T-helper 2 cell treated with Interferon-gamma antibody and Interleukin-4, amounts not matched to agents 5 μg/mL and 100 μg/mL, for 36 hours (primary cell): ENCODE measurements around the gene TSPYL4.
A peak's percentile ranks its signal among the peaks of the same experiment; 100 is the strongest.
"Not testable (repeated sequence)": the region's sequence is repeated elsewhere in the genome, so short reads cannot be mapped to it uniquely, and the experiment has no call there.

ENCODE experiments used
- DNase-seq: peaks from one replicate; pipeline ENCODE4 v3.0.0; 2021; ENCODE audit warnings: low spot score
- H3K27ac Mint-ChIP-seq: one replicate; pipeline ENCODE4 v1.8.0; 2021; ENCODE audit warnings: mild to moderate bottlenecking, mixed read lengths
- H3K27me3 Mint-ChIP-seq: one replicate; pipeline ENCODE4 v1.8.0; 2021; ENCODE audit warnings: low read depth, mixed read lengths
- H3K36me3 Mint-ChIP-seq: one replicate; pipeline ENCODE4 v1.8.0; 2021; ENCODE audit warnings: low read depth, mixed read lengths
- H3K4me1 Mint-ChIP-seq: one replicate; pipeline ENCODE4 v1.8.0; 2021; ENCODE audit warnings: low read depth, mixed read lengths
- H3K4me3 Mint-ChIP-seq: one replicate; pipeline ENCODE4 v1.8.0; 2022; ENCODE audit warnings: mild to moderate bottlenecking, moderate library complexity, mixed read lengths
- H3K9me3 Mint-ChIP-seq: one replicate; pipeline ENCODE4 v1.8.0; 2021; ENCODE audit warnings: mixed read lengths

TSPYL4 gene

DNA sequence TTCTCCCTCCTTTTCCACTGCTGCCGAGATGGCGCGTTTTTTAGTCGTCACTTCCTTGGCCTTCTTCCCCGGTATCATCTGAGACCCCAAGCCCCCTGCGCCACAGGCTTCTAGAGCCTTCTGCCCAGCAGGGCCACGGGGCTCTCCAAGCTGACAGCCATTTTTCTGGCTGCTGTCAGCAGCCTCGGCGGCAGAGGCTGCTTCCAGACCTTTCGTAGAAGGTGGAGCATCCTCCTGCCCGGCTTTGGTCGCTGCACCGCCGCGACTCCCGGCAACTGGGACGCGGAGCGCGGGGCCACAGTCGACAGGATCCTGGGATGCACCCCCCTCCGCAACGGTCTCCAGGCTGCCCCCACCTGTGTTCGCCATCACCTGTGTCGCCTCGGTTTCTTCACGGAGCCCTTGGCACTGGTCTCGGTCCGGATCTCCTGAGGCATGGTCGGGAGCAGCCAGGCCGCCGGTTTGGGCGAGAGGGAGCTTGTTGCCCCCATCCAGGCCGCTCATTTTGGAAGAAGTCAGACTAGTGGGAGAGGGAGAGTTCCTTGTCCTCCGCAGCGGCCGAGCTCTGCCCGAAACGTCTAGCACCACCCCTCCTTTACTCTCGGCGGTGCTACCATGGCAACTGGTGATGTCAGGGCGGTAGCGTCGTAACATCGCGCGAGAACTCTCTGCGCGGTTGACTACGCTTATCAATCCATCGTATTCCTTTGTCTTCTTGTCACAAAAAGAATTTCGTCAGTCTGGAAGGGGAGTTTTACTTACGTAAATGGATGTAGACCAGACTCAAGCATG is at the start of gene TSPYL4:
TSPYL4 (minus strand) TSS at position 571 of the 792 bp plus-strand sequence; CDS start at position 504, 67 bp downstream.
- H3K9me3 Mint-ChIP-seq, result no peaks in the 10 kb centered on the region
- H3K4me1 Mint-ChIP-seq, result peaks cover 29% of the 10 kb centered on the region
- no peak within 1 kb of the TSS for H3K27ac Mint-ChIP-seq
- peaks cover 16% of the 10 kb centered on the region for H3K36me3 Mint-ChIP-seq
- peak; percentile 90 for DNase-seq
- no peak within 1 kb of the TSS for H3K4me3 Mint-ChIP-seq
- H3K27me3 Mint-ChIP-seq, result no peaks in the 10 kb centered on the region

DNA sequence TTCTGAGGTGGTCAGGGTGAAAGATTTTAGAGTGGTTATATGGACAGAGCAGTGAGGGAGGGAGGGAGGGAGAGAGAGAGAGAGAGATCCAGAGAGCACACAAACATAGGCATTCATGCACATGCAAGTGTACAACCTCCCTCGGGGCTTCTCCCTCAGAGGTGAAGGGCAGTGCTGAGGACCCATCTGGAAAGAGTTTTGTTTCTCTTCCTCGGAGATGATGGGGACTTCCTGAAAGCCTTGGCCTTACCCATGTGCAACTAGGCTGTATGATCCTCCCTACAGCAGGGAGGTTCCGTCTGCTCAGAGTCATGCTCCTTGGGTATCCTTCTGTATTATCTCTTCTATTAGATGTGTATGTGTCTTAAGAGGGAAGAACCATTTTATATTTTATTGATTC is 47.2 kb upstream of the TSPYL4 start:
- Mint-ChIP-seq H3K4me1 (no peaks in the 10 kb centered on the region), H3K4me3 (no peak overlapping the region), H3K27me3 (peaks cover 2% of the 10 kb centered on the region), H3K9me3 (peaks cover 8% of the 10 kb centered on the region), H3K36me3 (no peaks in the 10 kb centered on the region), H3K27ac (no peak overlapping the region)
- DNase-seq, result no peak

DNA sequence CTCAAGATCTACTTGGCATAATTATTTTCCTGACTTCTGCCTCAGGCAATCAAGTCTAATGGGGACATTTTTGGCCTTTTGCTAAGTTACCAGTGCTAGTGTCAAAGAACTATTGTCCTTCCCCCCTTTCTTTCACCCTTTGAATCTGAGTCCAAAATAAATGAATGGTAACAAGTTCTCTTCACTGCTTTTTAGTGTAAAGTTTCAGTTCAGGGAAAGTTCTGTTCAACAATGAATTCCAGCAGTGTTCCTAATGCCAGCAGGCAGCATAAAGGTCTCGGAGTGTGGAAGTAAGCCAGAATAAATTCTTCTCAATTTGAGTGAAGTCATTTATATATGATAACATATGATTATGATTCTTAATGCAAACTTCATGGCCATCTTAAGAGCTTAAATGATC is 46.7 kb upstream of the TSPYL4 start:
- Mint-ChIP-seq H3K36me3 (no peaks in the 10 kb centered on the region), H3K4me3 (no peak overlapping the region), H3K4me1 (no peaks in the 10 kb centered on the region), H3K27ac (no peak overlapping the region), H3K9me3 (peaks cover 8% of the 10 kb centered on the region), H3K27me3 (peaks cover 2% of the 10 kb centered on the region)
- DNase-seq, result no peak

DNA sequence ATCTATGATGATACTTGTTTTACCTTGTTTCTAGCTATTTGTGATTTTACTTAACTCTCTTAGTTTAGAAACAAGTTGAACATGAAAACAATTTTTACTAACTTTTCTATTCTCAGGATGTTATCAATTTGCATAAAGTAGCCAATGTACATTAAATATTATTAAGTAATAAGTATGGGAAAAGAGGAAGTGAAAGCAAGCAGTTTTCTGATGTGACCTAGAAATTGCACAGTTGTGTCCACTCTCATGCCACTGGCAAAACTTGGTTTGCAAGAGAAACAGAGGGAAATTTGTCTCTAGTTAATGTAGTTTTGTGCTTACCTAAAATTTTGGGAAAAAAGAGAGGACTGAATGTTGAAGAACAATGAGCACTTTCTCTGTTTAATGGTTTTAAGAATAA is 45.1 kb upstream of the TSPYL4 start:
- no peak overlapping the region for H3K4me3 Mint-ChIP-seq
- peaks cover 9% of the 10 kb centered on the region for H3K27me3 Mint-ChIP-seq
- no peaks in the 10 kb centered on the region for H3K4me1 Mint-ChIP-seq

DNA sequence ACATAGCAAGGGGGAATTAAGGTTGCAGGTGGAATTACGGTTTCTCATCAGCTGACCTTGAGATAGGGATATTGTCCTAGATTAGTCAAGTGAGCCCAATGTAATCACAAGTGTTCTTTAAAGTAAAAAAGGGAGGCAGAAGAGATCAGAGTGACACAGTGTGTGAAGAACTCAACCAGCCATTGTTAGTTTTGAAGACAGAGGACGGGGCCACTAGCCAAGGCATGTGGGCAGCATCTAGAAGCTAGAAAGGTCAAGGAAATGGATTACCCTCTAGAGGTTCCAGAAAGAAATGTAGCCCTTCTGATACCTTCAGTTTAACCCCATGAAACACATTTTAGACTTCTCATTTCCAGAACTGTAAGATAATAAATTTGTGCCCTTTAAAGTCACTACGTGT is 44.4 kb upstream of the TSPYL4 start:
- H3K4me1 Mint-ChIP-seq, result no peaks in the 10 kb centered on the region
- peaks cover 8% of the 10 kb centered on the region for H3K9me3 Mint-ChIP-seq
- no peak overlapping the region for H3K27ac Mint-ChIP-seq
- no peak overlapping the region for H3K4me3 Mint-ChIP-seq
- DNase-seq, result no peak
- no peaks in the 10 kb centered on the region for H3K36me3 Mint-ChIP-seq
- H3K27me3 Mint-ChIP-seq, result peaks cover 9% of the 10 kb centered on the region

More for the DNA sequence above, 45.1 kb upstream of the TSPYL4 start:
- H3K27ac Mint-ChIP-seq, result no peak overlapping the region
- H3K9me3 Mint-ChIP-seq, result peaks cover 8% of the 10 kb centered on the region
- no peaks in the 10 kb centered on the region for H3K36me3 Mint-ChIP-seq
- DNase-seq, result no peak

DNA sequence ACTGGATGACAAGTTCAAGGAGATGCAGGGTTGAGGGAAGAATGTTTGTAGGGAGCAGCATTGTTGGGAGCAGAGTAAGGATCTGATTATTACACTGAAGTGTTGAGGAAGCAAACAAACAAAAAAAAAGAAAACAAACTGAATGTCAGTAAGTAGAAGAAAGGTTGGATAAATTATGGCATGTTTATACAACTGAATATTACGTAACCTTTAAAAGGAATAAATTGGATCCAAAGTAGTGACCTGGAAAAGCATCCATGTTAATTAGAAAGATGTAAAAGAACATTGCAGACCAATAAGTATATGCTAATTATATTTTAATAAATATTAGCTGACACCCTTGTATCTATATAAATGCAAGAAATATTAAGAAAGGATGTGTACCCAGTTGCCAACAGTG is 38.7 kb upstream of the TSPYL4 start:
- Mint-ChIP-seq H3K9me3 (no peaks in the 10 kb centered on the region), H3K4me1 (no peaks in the 10 kb centered on the region), H3K36me3 (no peaks in the 10 kb centered on the region), H3K4me3 (no peak overlapping the region), H3K27ac (no peak overlapping the region), H3K27me3 (peaks cover 7% of the 10 kb centered on the region)
- DNase-seq, result no peak

DNA sequence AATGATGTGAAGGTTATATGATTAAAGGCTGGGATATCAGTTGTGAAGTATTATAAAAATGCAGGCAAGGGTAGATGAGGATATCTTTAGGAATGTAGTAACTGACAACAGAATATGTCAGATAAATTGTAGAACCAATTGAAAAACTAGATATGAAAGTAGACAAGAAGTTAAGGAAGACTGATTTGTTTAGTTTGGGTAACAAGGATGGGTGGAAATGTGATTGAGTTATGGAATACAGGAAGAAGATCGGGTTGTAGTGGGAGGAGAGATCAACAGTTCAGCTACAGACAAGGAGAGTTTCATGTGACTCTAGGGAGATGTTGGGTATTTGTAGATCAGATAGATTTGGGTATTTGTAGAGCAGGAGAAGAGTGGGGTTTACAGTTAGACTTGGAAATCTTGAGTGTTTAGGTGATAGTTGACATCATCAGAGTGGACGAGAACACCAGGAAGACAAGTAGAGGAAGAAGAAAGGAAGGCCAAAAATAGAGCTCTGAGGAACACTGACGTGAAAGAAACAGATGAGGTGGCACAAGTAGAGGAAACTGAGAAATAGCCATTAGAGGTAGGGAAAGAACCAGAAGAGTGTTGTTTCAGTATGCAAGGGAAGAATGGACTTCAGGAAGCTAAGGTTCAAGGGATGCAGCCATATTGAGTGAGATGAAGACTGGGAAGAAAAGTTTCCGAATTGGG is 38.0 kb upstream of the TSPYL4 start:
- DNase-seq, result no peak
- peaks cover 7% of the 10 kb centered on the region for H3K27me3 Mint-ChIP-seq
- H3K9me3 Mint-ChIP-seq, result no peaks in the 10 kb centered on the region
- no peak overlapping the region for H3K4me3 Mint-ChIP-seq
- H3K4me1 Mint-ChIP-seq, result no peaks in the 10 kb centered on the region
- no peak overlapping the region for H3K27ac Mint-ChIP-seq
- H3K36me3 Mint-ChIP-seq, result no peaks in the 10 kb centered on the region

DNA sequence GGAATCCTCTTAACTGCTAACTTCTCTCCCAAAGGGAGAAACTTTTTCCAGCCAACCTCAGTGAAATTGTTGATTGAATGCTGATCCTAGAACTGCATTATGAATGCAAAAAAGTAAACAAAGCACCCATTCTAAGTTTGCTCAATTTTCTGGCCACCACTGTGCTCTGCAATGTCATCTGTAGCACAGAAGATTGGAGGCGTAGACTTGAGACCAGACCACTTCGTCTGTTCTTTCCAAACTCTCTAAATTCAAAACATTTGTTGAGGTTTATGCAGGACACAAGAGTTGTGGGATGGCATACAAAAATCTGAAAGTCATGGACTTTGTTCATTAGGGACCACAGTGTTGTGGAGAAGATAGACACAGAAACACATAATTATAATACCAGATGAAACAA is 36.9 kb upstream of the TSPYL4 start:
- Mint-ChIP-seq H3K4me1 (no peaks in the 10 kb centered on the region), H3K4me3 (no peak overlapping the region), H3K36me3 (no peaks in the 10 kb centered on the region), H3K27me3 (peaks cover 10% of the 10 kb centered on the region), H3K9me3 (no peaks in the 10 kb centered on the region), H3K27ac (no peak overlapping the region)
- DNase-seq, result no peak

DNA sequence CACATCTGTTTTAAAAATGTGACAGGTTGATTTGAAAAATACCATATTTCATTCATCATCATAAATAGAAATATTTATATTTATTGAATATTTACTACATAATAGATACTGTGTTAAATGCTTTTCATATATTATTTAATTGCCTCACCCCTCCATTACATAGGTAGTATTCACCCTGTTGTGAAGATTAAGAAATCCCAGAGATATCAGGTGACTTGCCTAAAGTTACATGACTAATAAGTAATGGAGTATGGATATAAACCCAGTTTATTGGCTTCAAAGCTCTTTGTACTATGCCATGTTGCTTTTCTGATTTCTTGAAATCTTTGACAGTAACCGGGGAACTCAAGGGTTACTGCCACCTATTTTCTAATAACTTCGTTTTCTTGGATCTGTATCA is 36.0 kb upstream of the TSPYL4 start:
- DNase-seq, result no peak
- no peaks in the 10 kb centered on the region for H3K36me3 Mint-ChIP-seq
- H3K27me3 Mint-ChIP-seq, result peaks cover 11% of the 10 kb centered on the region
- H3K9me3 Mint-ChIP-seq, result no peaks in the 10 kb centered on the region
- H3K4me1 Mint-ChIP-seq, result no peaks in the 10 kb centered on the region
- H3K27ac Mint-ChIP-seq, result no peak overlapping the region
- no peak overlapping the region for H3K4me3 Mint-ChIP-seq

DNA sequence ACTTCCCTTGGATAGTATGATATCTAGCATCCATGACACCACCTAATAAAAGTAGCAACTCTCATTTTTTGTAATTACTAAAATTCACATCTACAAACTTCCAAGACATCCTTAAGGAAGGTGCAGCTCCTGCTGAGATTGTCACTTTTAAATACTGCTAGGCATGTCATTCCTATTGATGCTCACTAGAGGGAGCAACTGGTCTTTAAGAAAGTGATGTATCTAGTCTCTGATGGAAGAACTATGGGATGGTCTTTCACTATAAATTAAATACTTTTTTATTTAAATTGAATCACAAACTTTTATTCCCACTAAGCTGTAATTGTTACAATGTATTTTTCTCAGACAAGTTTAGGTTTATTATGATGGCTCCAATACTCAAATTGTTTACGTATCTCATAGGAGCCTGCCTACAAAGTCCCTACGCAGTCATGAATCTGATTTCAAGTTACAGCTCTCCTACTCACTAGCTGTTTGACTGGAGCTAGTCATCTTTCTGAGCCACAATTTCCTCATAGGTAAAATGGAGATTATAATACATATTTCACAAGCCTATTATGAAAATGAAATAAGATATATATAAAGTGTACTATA is 33.9 kb upstream of the TSPYL4 start:
- H3K27ac Mint-ChIP-seq, result no peak overlapping the region
- DNase-seq, result no peak
- H3K4me3 Mint-ChIP-seq, result no peak overlapping the region
- no peaks in the 10 kb centered on the region for H3K36me3 Mint-ChIP-seq
- H3K9me3 Mint-ChIP-seq, result no peaks in the 10 kb centered on the region
- H3K27me3 Mint-ChIP-seq, result peaks cover 7% of the 10 kb centered on the region
- H3K4me1 Mint-ChIP-seq, result no peaks in the 10 kb centered on the region

DNA sequence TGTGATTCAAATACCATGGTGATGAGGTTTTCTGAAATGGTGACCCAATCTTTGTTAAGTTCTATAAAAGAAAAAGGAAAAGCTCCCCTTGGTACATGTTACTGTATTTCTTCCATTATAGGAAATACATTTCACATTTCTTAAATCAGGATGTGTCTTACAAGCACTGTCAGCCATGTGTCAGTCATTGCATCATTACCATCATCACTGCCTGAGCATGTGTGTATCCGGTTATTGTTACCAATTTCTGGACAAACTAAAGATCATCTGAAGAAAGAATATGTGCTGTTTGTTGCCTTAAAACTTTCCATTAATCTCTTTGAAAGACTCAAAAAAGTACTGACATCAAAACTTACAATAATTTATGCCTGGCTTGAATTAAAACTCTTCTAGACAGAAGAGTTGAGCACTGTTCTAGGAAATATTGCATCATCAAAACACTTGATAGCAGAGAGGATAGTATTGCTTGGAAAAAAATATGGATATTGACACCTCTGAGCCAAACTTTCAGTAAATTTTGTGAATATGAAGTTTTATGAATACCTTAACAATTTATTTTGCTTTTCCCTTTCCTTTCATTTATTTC is 33.0 kb upstream of the TSPYL4 start:
- Mint-ChIP-seq H3K4me3 (no peak overlapping the region), H3K9me3 (no peaks in the 10 kb centered on the region), H3K27ac (no peak overlapping the region), H3K36me3 (no peaks in the 10 kb centered on the region), H3K27me3 (peaks cover 7% of the 10 kb centered on the region), H3K4me1 (no peaks in the 10 kb centered on the region)
- DNase-seq, result no peak

DNA sequence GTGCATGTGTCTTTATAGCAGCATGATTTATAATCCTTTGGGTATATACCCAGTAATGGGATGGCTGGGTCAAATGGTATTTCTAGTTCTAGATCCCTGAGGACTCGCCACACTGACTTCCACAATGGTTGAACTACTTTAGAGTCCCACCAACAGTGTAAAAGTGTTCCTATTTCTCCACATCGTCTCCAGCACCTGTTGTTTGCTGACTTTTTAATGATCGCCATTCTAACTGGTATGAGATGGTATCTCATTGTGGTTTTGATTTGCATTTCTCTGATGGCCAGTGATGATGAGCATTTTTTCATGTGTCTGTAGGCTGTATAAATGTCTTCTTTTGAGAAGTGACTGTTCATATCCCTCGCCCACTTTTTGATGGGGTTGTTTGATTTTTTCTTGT is 31.1 kb upstream of the TSPYL4 start:
- not testable (repeated sequence) for H3K27me3 Mint-ChIP-seq, H3K9me3 Mint-ChIP-seq, H3K4me1 Mint-ChIP-seq, H3K4me3 Mint-ChIP-seq, H3K27ac Mint-ChIP-seq, H3K36me3 Mint-ChIP-seq, DNase-seq

DNA sequence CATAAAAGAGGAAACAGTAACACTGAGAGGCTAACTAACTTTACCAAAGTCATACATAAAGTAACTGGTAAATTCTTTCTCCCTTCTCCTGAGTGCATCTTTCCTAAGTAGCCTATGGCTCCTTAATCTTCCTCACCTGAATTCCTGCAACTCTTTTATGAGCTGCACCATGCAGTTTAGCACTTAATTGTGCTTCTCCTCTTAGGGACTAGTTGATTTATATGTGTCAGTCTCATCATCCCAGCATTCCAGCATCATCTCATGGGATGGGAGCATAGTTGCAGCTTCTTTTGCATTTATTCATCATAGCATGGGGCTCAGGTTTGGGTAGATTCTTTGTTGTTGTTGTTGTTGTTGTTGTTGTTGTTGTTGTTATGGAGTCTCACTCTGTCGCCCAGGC is 29.3 kb upstream of the TSPYL4 start:
- H3K27ac Mint-ChIP-seq, result no peak overlapping the region
- peaks cover 7% of the 10 kb centered on the region for H3K27me3 Mint-ChIP-seq
- H3K9me3 Mint-ChIP-seq, result no peaks in the 10 kb centered on the region
- H3K4me3 Mint-ChIP-seq, result no peak overlapping the region
- peaks cover 17% of the 10 kb centered on the region for H3K4me1 Mint-ChIP-seq
- peaks cover 11% of the 10 kb centered on the region for H3K36me3 Mint-ChIP-seq
- no peak for DNase-seq

DNA sequence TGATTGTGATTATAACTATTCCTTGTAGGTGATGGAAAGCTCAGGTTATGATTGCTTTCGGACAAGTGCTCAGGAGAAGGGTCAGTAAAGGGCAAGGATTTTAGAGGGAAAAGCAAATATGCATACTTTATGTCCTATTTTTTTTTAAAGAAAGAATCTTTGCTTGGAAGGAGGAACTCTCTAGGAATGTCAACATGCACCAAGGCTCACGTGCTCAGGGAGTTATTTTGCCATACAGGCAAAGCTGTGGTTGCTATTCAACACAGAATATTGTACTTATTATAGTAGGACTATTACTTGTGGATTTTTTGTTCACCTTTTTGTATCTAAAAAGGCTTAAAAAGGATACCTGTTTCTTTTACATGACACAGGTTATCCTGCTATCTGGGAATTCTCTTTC is 28.8 kb upstream of the TSPYL4 start:
- no peak overlapping the region for H3K27ac Mint-ChIP-seq
- peaks cover 7% of the 10 kb centered on the region for H3K27me3 Mint-ChIP-seq

More for the DNA sequence above, 28.8 kb upstream of the TSPYL4 start:
- Mint-ChIP-seq H3K4me3 (no peak overlapping the region), H3K36me3 (peaks cover 16% of the 10 kb centered on the region), H3K9me3 (no peaks in the 10 kb centered on the region), H3K4me1 (peaks cover 21% of the 10 kb centered on the region)
- DNase-seq, result no peak
